HCT116 (cell line): Measurements from ENCODE around the gene AS3MT. TPM values are rescaled to one million over a fixed set of nuclear protein-coding genes. Genes with fewer than 3 reads are reported as not detected.

Experiments
- ATAC-seq: fragments of 200-7000 bp; cut with Tn5 transposase; 2 replicates; pipeline ENCODE4 v1.9.1; 2020; ENCODE audit warnings: mild to moderate bottlenecking, moderate library complexity
- BruUV-seq: library from RNA; stranded (reverse); fragments of 400-500 nt; replicated peaks from 2 replicates; lab custom pipeline; 2021; lab: Mats Ljungman, UMichigan
- CTCF ChIA-PET: fragments of 300-600 bp; sonication (Branson Sonifier 250); formaldehyde crosslinking; loops from one replicate; lab custom pipeline; 2021; ENCODE audit warnings: antibody characterized with exemption; lab: Charles Lee
- POLR2A ChIA-PET: fragments of 300-600, 350-600 bp; sonication (Branson Sonifier 250); formaldehyde crosslinking; loops from one replicate; lab custom pipeline; 2021; ENCODE audit warnings: antibody characterized with exemption; lab: Charles Lee
- RAD21 ChIA-PET, 2 experiments: fragments of 300-600 bp; sonication (Branson Sonifier 250); formaldehyde crosslinking; loops; one replicate each; lab custom pipeline; 2023; ENCODE audit warnings: low total read pairs in 2 of 2; ENCODE audit not compliant: uncharacterized antibody in 2 of 2, unreplicated experiment in 2 of 2, low non-redundant PET in 1 of 2; lab: Charles Lee
- DNase-seq: peaks from one replicate; pipeline ENCODE4 v3.0.0-alpha.2; 2010; ENCODE audit warnings: low read depth, low spot score
- H2AFZ ChIP-seq: fragments of 200-600 bp; shearing (Covaris generic), sonication (generic); 2 replicates; pipeline ENCODE4 v1.6.1; 2017; ENCODE audit warnings: low read depth, mixed run types, mixed read lengths, antibody characterized with exemption, low read length; ENCODE audit not compliant: poor library complexity, severe bottlenecking
- H3K27ac ChIP-seq: 2 replicates; pipeline ENCODE4 v1.5.1; 2012; ENCODE audit warnings: low read depth, low read length
- H3K27me3 ChIP-seq: fragments of 200-600 bp; sonication (generic); 2 replicates; pipeline ENCODE4 v1.6.1; 2016; ENCODE audit warnings: mixed run types, low read length, mixed read lengths; ENCODE audit not compliant: insufficient read depth
- H3K36me3 ChIP-seq, 2 experiments: fragments of 200-500 bp in 1 of 2; fragments of 200-600 bp in 1 of 2; sonication (Bioruptor generic) in 1 of 2; sonication (generic) in 1 of 2; 2 replicates each; pipeline versions ENCODE4 v1.5.1 to v1.6.1; 2014 to 2016; ENCODE audit warnings: low read length in 2 of 2, inconsistent platforms in 1 of 2, mixed read lengths in 1 of 2, mixed run types in 1 of 2; ENCODE audit not compliant: insufficient read depth in 2 of 2, control insufficient read depth in 1 of 2
- H3K4me1 ChIP-seq, 2 experiments: fragments of 200-600 bp in 1 of 2; sonication (generic) in 1 of 2; 2 replicates each; pipeline versions ENCODE4 v1.5.1 to v1.6.1; 2012 to 2017; ENCODE audit warnings: low read length in 2 of 2, inconsistent platforms in 1 of 2, mild to moderate bottlenecking in 1 of 2, mixed read lengths in 1 of 2, mixed run types in 1 of 2, moderate library complexity in 1 of 2; ENCODE audit not compliant: insufficient read depth in 2 of 2, control insufficient read depth in 1 of 2
- H3K4me2 ChIP-seq: fragments of 200-600 bp; sonication (generic); 2 replicates; pipeline ENCODE4 v1.6.1; 2017; ENCODE audit warnings: mixed run types, low read length, mixed read lengths
- H3K4me3 ChIP-seq, 2 experiments: fragments of 200-600 bp in 1 of 2; sonication (generic) in 1 of 2; replicated peaks in 1 of 2; 2 replicates each; pipeline ENCODE4 v1.5.1; 2011 to 2016; ENCODE audit warnings: low read length in 2 of 2, control low read depth in 1 of 2, low read depth in 1 of 2, mild to moderate bottlenecking in 1 of 2, mixed read lengths in 1 of 2, mixed run types in 1 of 2
- H3K79me2 ChIP-seq: fragments of 200-600 bp; sonication (generic); 2 replicates; pipeline ENCODE4 v1.6.1; 2017; ENCODE audit warnings: mild to moderate bottlenecking, mixed run types, low read length, moderate library complexity, mixed read lengths; ENCODE audit not compliant: insufficient read depth
- H3K9ac ChIP-seq: fragments of 200-600 bp; sonication (generic); 2 replicates; pipeline ENCODE4 v1.6.1; 2016; ENCODE audit warnings: low read length, mixed read lengths
- H3K9me2 ChIP-seq: fragments of 200-600 bp; sonication (generic), shearing (Covaris generic); 2 replicates; pipeline ENCODE4 v1.6.1; 2017; ENCODE audit warnings: mixed run types, mild to moderate bottlenecking, moderate library complexity; ENCODE audit not compliant: insufficient read depth
- H3K9me3 ChIP-seq, 2 experiments: fragments of 200-500 bp in 1 of 2; fragments of 200-600 bp in 1 of 2; sonication (Bioruptor generic) in 1 of 2; sonication (generic) in 1 of 2; 2 replicates each; pipeline ENCODE4 v1.6.1; 2014 to 2017; ENCODE audit warnings: low read length in 2 of 2, mixed read lengths in 2 of 2, inconsistent platforms in 1 of 2, low read depth in 1 of 2, mild to moderate bottlenecking in 1 of 2, mixed run types in 1 of 2, moderate library complexity in 1 of 2; ENCODE audit not compliant: control insufficient read depth in 1 of 2, insufficient read depth in 1 of 2
- H4K20me1 ChIP-seq: fragments of 200-600 bp; sonication (generic), shearing (Covaris generic); 2 replicates; pipeline ENCODE4 v1.6.1; 2017; ENCODE audit warnings: mixed run types, mild to moderate bottlenecking, moderate library complexity; ENCODE audit not compliant: insufficient read depth
- FOSL1 ChIP-seq: IDR thresholded peaks from 2 replicates; pipeline ENCODE4 v1.6.1; 2012; ENCODE audit warnings: low read depth
- JUND ChIP-seq: IDR thresholded peaks from 2 replicates; pipeline ENCODE4 v1.6.1; 2012
- POLR2A ChIP-seq: IDR thresholded peaks from 2 replicates; pipeline ENCODE4 v1.7.0; 2011; ENCODE audit warnings: borderline replicate concordance; ENCODE audit not compliant: insufficient read depth, insufficient read length; ENCODE audit errors: extremely low read depth
- POLR2AphosphoS5 ChIP-seq: IDR thresholded peaks from 2 replicates; pipeline ENCODE4 v1.6.1; 2011; ENCODE audit warnings: mild to moderate bottlenecking, low read depth, low read length, moderate library complexity
- SP1 ChIP-seq: IDR thresholded peaks from 2 replicates; pipeline ENCODE4 v1.6.1; 2012; ENCODE audit warnings: low read depth
- TCF7L2 ChIP-seq: IDR thresholded peaks from 2 replicates; pipeline ENCODE4 v1.7.0; 2011; ENCODE audit warnings: borderline replicate concordance, inconsistent platforms; ENCODE audit not compliant: insufficient read depth, insufficient read length; ENCODE audit errors: extremely low read depth
- YY1 ChIP-seq: IDR thresholded peaks from 2 replicates; pipeline ENCODE4 v1.6.1; 2011; ENCODE audit warnings: low read length, low read depth, moderate library complexity, mild to moderate bottlenecking; ENCODE audit not compliant: insufficient replicate concordance; ENCODE audit errors: extremely low read depth
- intact Hi-C: fragments of 100-400 bp; cut with micrococcal nuclease; formaldehyde crosslinking; loops from 2 replicates; pipeline ENCODE4 v1.10.0; 2022
- total RNA-seq: library from RNA; stranded (reverse); gene quantifications from one replicate; pipeline ENCODE4 v1.2.1, GENCODE V29; 2021; ENCODE audit not compliant: unreplicated experiment
- TF ChIP-seq, protein P1 (sequence below), 3 experiments: fragments of 200-600 bp in 1 of 3; sonication (generic) in 1 of 3; IDR thresholded peaks in 2 of 3; conservative IDR thresholded peaks in 1 of 3; 2 replicates each; pipeline ENCODE4 v1.5.1; 2012 to 2017; ENCODE audit warnings: low read depth in 2 of 3, low read length in 2 of 3, antibody characterized with exemption in 1 of 3, borderline replicate concordance in 1 of 3, control low read depth in 1 of 3, mild to moderate bottlenecking in 1 of 3, mixed read lengths in 1 of 3, mixed run types in 1 of 3, moderate library complexity in 1 of 3; ENCODE audit not compliant: insufficient read depth in 1 of 3
- TF ChIP-seq, protein P2 (sequence below): IDR thresholded peaks from 2 replicates; pipeline ENCODE4 v1.6.1; 2011; ENCODE audit warnings: mild to moderate bottlenecking, low read length, moderate library complexity; ENCODE audit not compliant: insufficient replicate concordance; ENCODE audit errors: extremely low read depth

Gene AS3MT
- total RNA-seq, 1 experiment from 2014 or later, result 0.79 TPM

DNA sequence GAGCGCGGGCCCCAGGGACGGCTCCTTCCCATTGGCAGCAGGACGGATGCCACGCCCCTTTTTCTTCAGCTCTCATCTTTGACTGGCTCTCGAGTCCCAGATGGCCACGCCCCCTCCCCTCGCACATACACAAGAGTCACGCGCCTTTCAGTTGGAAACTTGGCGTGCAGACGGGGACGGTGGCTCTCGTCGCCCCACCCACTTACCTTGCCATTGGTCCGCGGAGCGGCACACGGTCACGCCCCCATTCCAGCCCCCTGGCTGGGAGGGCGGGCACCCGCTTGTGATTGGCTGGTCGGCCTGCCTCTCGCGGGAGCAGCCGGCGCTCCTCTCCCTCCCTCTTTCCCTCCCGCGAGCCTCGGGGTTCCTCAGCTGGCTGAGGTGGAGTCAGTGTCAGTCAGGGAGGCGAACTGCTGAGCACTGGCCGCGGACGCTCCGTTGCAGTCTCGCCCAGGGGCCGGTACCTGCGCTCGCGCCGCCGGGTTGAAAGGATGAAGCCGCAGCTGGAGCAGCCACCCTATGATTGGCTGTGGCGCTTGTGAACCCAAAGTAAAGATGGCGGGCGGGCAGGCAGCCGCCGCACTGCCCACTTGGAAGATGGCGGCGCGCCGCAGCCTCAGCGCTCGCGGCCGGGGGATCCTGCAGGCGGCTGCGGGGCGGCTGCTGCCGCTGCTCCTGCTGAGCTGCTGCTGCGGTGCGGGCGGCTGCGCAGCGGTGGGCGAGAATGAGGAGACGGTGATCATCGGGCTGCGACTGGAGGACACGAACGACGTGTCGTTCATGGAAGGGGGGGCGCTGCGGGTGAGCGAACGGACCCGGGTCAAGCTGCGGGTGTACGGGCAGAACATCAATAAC, 48.9 kb downstream of the AS3MT start, which contains the start of gene CNNM2:
Gene CNNM2 (plus strand): TSS at position 333 of the 855 bp plus-strand sequence. CDS start 187 bp downstream, at position 520.
- ChIA-PET CTCF (interaction anchor here (0.5 to 3.0 kb wide), 26 partner anchors 8 to 567 kb away, joined by 3 to 59 read pairs (median 6); partner anchors contain the start of gene SUFU), RAD21 (interaction anchor here (0.9 to 2.5 kb wide), 12 partner anchors 83 to 568 kb away, joined by 3 to 29 read pairs (median 4); partner anchors contain the start of gene ARL3 (in 1 of the 2)), POLR2A (interaction anchor here (1.0 to 1.3 kb wide), 2 partner anchors 136 to 144 kb away, joined by 3 to 5 read pairs; no protein-coding TSS in a partner anchor)
- Histone ChIP-seq H4K20me1 (no peaks in the 10 kb centered on the region), H3K27ac (peak within 1 kb of the TSS; percentile 77), H3K36me3 (no peaks in the 10 kb centered on the region), H3K4me3 (peak within 1 kb of the TSS; percentile 71 to 85), H3K9me3 (no peaks in the 10 kb centered on the region), H3K4me1 (peaks cover 12 to 24% of the 10 kb centered on the region in 2 experiments), H3K79me2 (peaks cover 23% of the 10 kb centered on the region), H3K27me3 (no peaks in the 10 kb centered on the region), H2AFZ (peak within 1 kb of the TSS; percentile 92), H3K9me2 (no peaks in the 10 kb centered on the region), H3K4me2 (peak within 1 kb of the TSS; percentile 88), H3K9ac (peak within 1 kb of the TSS; percentile 87)
- peak; percentile 87 for ATAC-seq
- BruUV-seq, result no TSS peak
- intact Hi-C loops, result loop anchor here (1.0 to 5.0 kb wide), 6 partner anchors 151 to 567 kb away; partner anchors contain the start of genes ATP5MK and PDCD11
- TF ChIP-seq, protein P1, sequence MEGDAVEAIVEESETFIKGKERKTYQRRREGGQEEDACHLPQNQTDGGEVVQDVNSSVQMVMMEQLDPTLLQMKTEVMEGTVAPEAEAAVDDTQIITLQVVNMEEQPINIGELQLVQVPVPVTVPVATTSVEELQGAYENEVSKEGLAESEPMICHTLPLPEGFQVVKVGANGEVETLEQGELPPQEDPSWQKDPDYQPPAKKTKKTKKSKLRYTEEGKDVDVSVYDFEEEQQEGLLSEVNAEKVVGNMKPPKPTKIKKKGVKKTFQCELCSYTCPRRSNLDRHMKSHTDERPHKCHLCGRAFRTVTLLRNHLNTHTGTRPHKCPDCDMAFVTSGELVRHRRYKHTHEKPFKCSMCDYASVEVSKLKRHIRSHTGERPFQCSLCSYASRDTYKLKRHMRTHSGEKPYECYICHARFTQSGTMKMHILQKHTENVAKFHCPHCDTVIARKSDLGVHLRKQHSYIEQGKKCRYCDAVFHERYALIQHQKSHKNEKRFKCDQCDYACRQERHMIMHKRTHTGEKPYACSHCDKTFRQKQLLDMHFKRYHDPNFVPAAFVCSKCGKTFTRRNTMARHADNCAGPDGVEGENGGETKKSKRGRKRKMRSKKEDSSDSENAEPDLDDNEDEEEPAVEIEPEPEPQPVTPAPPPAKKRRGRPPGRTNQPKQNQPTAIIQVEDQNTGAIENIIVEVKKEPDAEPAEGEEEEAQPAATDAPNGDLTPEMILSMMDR (IDR thresholded peaks at IDR 0.05 in 2 of 3, conservative IDR thresholded peaks at IDR 0.05 in 1 of 3; ENCODE audit: borderline replicate concordance in 1 of 3, insufficient read depth in 1 of 3, low read depth in 2 of 3, low read length in 2 of 3), result no peak
- TF ChIP-seq YY1, result peak; percentile 100
- TF ChIP-seq SP1, result no peak
- peak; percentile 93 for TF ChIP-seq TCF7L2
- TF ChIP-seq POLR2AphosphoS5, result peak; percentile 78
- TF ChIP-seq, protein P2, sequence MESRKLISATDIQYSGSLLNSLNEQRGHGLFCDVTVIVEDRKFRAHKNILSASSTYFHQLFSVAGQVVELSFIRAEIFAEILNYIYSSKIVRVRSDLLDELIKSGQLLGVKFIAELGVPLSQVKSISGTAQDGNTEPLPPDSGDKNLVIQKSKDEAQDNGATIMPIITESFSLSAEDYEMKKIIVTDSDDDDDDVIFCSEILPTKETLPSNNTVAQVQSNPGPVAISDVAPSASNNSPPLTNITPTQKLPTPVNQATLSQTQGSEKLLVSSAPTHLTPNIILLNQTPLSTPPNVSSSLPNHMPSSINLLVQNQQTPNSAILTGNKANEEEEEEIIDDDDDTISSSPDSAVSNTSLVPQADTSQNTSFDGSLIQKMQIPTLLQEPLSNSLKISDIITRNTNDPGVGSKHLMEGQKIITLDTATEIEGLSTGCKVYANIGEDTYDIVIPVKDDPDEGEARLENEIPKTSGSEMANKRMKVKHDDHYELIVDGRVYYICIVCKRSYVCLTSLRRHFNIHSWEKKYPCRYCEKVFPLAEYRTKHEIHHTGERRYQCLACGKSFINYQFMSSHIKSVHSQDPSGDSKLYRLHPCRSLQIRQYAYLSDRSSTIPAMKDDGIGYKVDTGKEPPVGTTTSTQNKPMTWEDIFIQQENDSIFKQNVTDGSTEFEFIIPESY, result peak; percentile 88
- no peak for TF ChIP-seq JUND
- no peak for TF ChIP-seq FOSL1
- TF ChIP-seq POLR2A, result peak; percentile 86
- DNase-seq, result peak; percentile 100
